ENCODE measurements around the gene STAG1. TPM values are rescaled to one million over a fixed set of nuclear protein-coding genes. Genes with fewer than 3 reads are reported as not detected.

STAG1 gene
- polyA plus RNA-seq, 1 of the 3 experiments (the other 2 are of a cell fraction): 5.5 TPM

DNA sequence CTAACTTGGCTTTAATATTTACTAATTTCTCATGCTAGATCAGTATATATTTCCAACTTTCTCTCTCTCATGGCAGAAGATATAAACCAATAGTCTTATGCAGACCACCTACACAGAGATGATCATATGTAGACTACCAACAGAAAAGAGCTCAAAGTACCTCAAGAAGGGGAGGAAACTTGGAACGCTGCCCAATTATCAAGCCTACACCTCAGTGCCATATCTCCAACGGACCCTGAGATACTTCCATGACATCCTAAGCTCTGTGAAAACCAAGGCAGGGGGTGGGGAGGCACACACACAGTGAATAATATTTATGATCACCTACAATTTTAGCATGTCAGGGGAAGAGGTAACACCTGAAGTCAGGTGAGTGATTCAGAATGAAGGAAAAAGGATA lies 100.6 kb downstream of the STAG1 start:
- Histone ChIP-seq H3K4me1 (ENCODE audit: control insufficient read depth in 1 of 2, insufficient read depth in 2 of 2, low read depth in 1 of 2, low read length in 1 of 2) (no peaks in the 10 kb centered on the region), H3K9me2 (no peaks in the 10 kb centered on the region), H3K27ac (ENCODE audit: low read depth in 2 of 2, low read length in 1 of 2) (no peak overlapping the region), H3K27me3 (ENCODE audit: insufficient read depth) (no peaks in the 10 kb centered on the region), H3K4me2 (no peak overlapping the region), H3F3A (replicated peaks; ENCODE audit: insufficient read depth) (no peaks in the 10 kb centered on the region), H3K9me3 (peaks cover 19% of the 10 kb centered on the region), H2AFZ (ENCODE audit: low read depth) (no peak overlapping the region), H3K79me2 (ENCODE audit: insufficient read depth) (peaks cover 96% of the 10 kb centered on the region), H4K20me1 (ENCODE audit: insufficient read depth) (no peaks in the 10 kb centered on the region), H3K36me3 (replicated peaks in 1 of 2; ENCODE audit: control insufficient read depth in 1 of 2, insufficient read depth in 2 of 2, low read length in 1 of 2) (peaks cover 0 to 21% of the 10 kb centered on the region in 2 experiments), H3K4me3 (ENCODE audit: low read depth in 2 of 2, low read length in 1 of 2) (no peak overlapping the region), H3K9ac (no peak overlapping the region)
- no peak for DNase-seq
- POLR2A ChIA-PET: interaction anchor here (0.5 kb wide), 1 partner anchor 40 kb away, joined by 3 read pairs; no protein-coding TSS in a partner anchor
- CTCF ChIA-PET: no interaction called here
- WGBS (ENCODE audit: low lambda C conversion rate): 94% methylated on average over 2 of the region's 2 CpGs
- TF ChIP-seq TEAD4 (IDR thresholded peaks at IDR 0.05; ENCODE audit: borderline replicate concordance, insufficient read depth) (no peak), CHD2 (IDR thresholded peaks at IDR 0.05; ENCODE audit: low read length, partially characterized antibody) (no peak), MEF2A (IDR thresholded peaks at IDR 0.05; ENCODE audit: borderline replicate concordance, low read depth) (no peak), USF2 (IDR thresholded peaks at IDR 0.05; ENCODE audit: borderline replicate concordance, low read depth, low read length) (no peak), TAF1 (IDR thresholded peaks at IDR 0.05; ENCODE audit: borderline replicate concordance, low read depth, low read length) (no peak), RFX5 (IDR thresholded peaks at IDR 0.05; ENCODE audit: low read length) (no peak), IRF3 (IDR thresholded peaks at IDR 0.05; ENCODE audit: low read depth, low read length) (no peak), EZH2phosphoT487 (IDR thresholded peaks at IDR 0.05; ENCODE audit: borderline replicate concordance, low read depth) (no peak)
- TF ChIP-seq, protein P1, sequence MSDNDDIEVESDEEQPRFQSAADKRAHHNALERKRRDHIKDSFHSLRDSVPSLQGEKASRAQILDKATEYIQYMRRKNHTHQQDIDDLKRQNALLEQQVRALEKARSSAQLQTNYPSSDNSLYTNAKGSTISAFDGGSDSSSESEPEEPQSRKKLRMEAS (IDR thresholded peaks at IDR 0.05; ENCODE audit: low read depth): no peak
- TF ChIP-seq, protein P2, sequence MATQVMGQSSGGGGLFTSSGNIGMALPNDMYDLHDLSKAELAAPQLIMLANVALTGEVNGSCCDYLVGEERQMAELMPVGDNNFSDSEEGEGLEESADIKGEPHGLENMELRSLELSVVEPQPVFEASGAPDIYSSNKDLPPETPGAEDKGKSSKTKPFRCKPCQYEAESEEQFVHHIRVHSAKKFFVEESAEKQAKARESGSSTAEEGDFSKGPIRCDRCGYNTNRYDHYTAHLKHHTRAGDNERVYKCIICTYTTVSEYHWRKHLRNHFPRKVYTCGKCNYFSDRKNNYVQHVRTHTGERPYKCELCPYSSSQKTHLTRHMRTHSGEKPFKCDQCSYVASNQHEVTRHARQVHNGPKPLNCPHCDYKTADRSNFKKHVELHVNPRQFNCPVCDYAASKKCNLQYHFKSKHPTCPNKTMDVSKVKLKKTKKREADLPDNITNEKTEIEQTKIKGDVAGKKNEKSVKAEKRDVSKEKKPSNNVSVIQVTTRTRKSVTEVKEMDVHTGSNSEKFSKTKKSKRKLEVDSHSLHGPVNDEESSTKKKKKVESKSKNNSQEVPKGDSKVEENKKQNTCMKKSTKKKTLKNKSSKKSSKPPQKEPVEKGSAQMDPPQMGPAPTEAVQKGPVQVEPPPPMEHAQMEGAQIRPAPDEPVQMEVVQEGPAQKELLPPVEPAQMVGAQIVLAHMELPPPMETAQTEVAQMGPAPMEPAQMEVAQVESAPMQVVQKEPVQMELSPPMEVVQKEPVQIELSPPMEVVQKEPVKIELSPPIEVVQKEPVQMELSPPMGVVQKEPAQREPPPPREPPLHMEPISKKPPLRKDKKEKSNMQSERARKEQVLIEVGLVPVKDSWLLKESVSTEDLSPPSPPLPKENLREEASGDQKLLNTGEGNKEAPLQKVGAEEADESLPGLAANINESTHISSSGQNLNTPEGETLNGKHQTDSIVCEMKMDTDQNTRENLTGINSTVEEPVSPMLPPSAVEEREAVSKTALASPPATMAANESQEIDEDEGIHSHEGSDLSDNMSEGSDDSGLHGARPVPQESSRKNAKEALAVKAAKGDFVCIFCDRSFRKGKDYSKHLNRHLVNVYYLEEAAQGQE (IDR thresholded peaks at IDR 0.05; ENCODE audit: low read depth, low read length): no peak
